Keratinocyte (primary cell): ENCODE measurements around the gene FBXL17.

Source experiments
- CTCF ChIP-seq, 3 experiments: IDR thresholded peaks in 1 of 3; conservative IDR thresholded peaks in 1 of 3; optimal IDR thresholded peaks in 1 of 3; 2 replicates in 2 of 3; 3 replicates in 1 of 3; pipeline versions ENCODE3 to v1.5.1; 2011; ENCODE audit warnings: low read length in 3 of 3, mild to moderate bottlenecking in 3 of 3, moderate library complexity in 2 of 3, control low read depth in 1 of 3, inconsistent platforms in 1 of 3; ENCODE audit not compliant: insufficient read depth in 2 of 3; ENCODE audit errors: extremely low read depth in 1 of 3
- EZH2 ChIP-seq: IDR thresholded peaks from one replicate; pipeline ENCODE4 v1.6.1; 2012; ENCODE audit warnings: inconsistent platforms, mild to moderate bottlenecking, low read length, moderate library complexity

- no peak for TF ChIP-seq CTCF (optimal IDR thresholded peaks at IDR 0.05 in 1 of 3, IDR thresholded peaks at IDR 0.05 in 1 of 3, conservative IDR thresholded peaks at IDR 0.05 in 1 of 3; ENCODE audit: extremely low read depth in 1 of 3, insufficient read depth in 2 of 3, low read length in 3 of 3)
- no peak for TF ChIP-seq EZH2
These were observed 569.2 kb downstream of the FBXL17 start for GRCh38 chr5:107812570-107813141.
